Epithelial cell of esophagus (primary cell): ENCODE measurements around the gene S100PBP.

ENCODE experiments used
- DNase-seq: peaks from one replicate; pipeline ENCODE4 v3.0.0; 2010; ENCODE audit warnings: low read depth
- H3K4me3 ChIP-seq: 2 replicates; pipeline ENCODE4 v1.5.1; 2011; ENCODE audit warnings: mild to moderate bottlenecking, low read length, control low read depth
- CTCF ChIP-seq: IDR thresholded peaks from 2 replicates; pipeline ENCODE4 v1.5.1; 2011; ENCODE audit warnings: low read depth, mild to moderate bottlenecking, low read length, control low read depth, inconsistent platforms; ENCODE audit not compliant: insufficient read depth; ENCODE audit errors: missing control alignments

Gene S100PBP

GRCh38 chr1:32772281-32773017 is 45.0 kb upstream of the S100PBP start:
- TF ChIP-seq CTCF: no peak
- DNase-seq: no peak
- no peak overlapping the region for H3K4me3 ChIP-seq

- peak; percentile 90 for TF ChIP-seq CTCF
- H3K4me3 ChIP-seq: no peak overlapping the region
- DNase-seq: peak; percentile 85
Measured at GRCh38 chr1:32773018-32773763, 44.3 kb upstream of the S100PBP start.

GRCh38 chr1:32773764-32774463 is 43.5 kb upstream of the S100PBP start:
- no peak for TF ChIP-seq CTCF
- DNase-seq: no peak
- no peak overlapping the region for H3K4me3 ChIP-seq

GRCh38 chr1:32774464-32774808 is 43.0 kb upstream of the S100PBP start:
- no peak for DNase-seq
- no peak for TF ChIP-seq CTCF
- H3K4me3 ChIP-seq: no peak overlapping the region

GRCh38 chr1:32774950-32775634 is 42.4 kb upstream of the S100PBP start:
- DNase-seq: peak; percentile 73
- TF ChIP-seq CTCF: no peak
- no peak overlapping the region for H3K4me3 ChIP-seq

- DNase-seq: no peak
- TF ChIP-seq CTCF: no peak
- H3K4me3 ChIP-seq: no peak overlapping the region
Measured at GRCh38 chr1:32775640-32776337, 41.7 kb upstream of the S100PBP start.
